Activated CD4-positive, alpha-beta T cell treated with anti-CD3 and anti-CD28 coated beads, Interleukin-2, amount 10 ng/mL, durations not matched to agents 24 days and 14 days (primary cell): ENCODE data around the gene CXCL14. TPM values are rescaled to one million over a fixed set of nuclear protein-coding genes. Genes with fewer than 3 reads are reported as not detected.

ENCODE experiments used
- DNase-seq: peaks from one replicate; pipeline ENCODE4 v3.0.0; 2022
- H3K27ac Mint-ChIP-seq: one replicate; pipeline ENCODE4 v1.8.0; 2022; ENCODE audit warnings: mild to moderate bottlenecking, mixed read lengths
- H3K27me3 Mint-ChIP-seq: one replicate; pipeline ENCODE4 v1.8.0; 2022; ENCODE audit warnings: mixed read lengths
- H3K36me3 Mint-ChIP-seq: one replicate; pipeline ENCODE4 v1.8.0; 2022; ENCODE audit warnings: low read depth, mild to moderate bottlenecking, mixed read lengths
- H3K4me1 Mint-ChIP-seq: one replicate; pipeline ENCODE4 v1.8.0; 2021; ENCODE audit warnings: mixed read lengths
- H3K4me3 Mint-ChIP-seq: one replicate; pipeline ENCODE4 v1.8.0; 2022; ENCODE audit warnings: mild to moderate bottlenecking, moderate library complexity, mixed read lengths
- H3K9me3 Mint-ChIP-seq: one replicate; pipeline ENCODE4 v1.8.0; 2021; ENCODE audit warnings: mixed read lengths
- intact Hi-C: fragments of 100-400 bp; cut with micrococcal nuclease; formaldehyde crosslinking; loops from one replicate; pipeline ENCODE4 v1.15.1; 2023
- total RNA-seq: library from RNA; stranded (reverse); gene quantifications from 2 replicates; pipeline ENCODE4 v1.2.3, GENCODE V29; 2022

Gene CXCL14
- total RNA-seq, 1 donor from 2014 or later = not detected

DNA sequence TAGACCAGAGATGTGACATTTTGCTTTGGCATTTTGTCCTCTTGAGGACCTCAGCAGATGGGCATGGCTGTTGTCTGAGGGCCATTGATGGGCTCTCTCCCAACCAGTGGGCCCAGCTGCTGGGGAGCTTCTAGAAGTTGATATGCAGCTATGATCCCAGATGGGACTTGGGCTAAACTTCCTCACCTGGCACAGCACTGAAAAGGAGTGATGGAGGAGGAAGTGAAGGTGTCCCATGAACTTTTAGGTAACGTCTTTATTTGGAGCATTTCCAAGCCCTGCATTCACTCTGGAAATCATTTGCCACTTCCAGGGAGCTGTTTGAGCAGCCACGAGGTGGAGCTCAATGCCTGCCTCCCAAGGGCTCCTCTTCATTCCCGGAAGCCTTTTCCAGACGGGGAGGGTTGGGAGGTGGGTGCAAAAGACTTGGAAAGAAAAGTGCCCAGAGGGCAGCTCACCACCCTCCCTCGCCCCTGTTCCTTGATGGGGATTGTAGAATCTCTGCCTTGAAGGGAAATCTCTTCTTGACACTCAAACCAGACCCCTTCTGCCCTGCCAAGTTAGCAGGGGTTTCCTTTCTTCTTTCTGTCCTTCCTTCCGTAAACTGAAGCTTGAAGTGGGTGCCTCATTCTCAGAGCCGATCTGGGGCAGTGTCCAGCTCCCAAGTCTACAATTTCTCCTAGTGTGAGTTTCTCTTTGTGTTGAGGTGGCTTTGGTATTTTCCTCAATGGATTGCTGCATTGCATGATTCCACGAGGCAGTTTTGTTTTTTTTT lies 24.9 kb downstream of the CXCL14 start:
- intact Hi-C loops = no loop called here

DNA sequence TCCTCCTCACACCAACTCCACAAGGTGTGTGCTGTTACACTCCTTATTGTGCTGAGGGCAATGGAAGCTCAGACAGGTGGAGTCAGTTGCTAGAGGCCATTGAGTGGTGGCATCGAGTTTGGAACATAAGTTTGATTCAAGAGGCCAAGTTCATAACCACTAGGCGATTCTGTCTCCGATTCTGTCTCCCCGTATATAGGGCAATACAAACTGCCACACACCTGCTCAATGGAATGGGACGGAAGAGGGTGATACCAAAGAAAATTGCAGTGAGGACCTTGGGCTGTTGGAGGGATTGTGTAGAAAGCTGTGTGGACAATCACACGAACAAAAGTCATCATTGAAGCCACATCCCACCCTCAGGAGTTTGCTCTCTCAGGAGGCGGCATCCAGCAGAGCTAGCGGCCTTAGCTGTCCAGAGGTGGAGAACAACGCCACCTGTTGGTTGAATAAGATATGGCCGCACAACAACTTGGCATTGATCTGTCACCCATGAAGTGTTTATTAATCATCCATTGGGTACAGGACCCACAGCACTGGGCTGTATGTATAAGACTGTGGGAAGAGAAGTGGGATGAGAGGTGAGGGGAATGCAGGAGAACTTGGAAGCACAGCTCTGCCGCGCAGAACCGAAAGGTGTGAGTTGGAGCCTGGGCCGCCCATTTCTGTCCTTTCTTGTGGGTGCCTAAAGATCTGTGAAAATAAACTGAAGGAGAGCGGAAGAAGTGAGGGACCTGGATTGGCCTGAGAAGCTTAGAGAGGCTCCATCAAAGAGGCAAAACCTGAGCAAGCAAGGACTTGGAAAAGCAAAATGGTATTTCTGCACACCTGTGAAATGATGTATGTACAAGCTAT lies 27.0 kb downstream of the CXCL14 start:
- no peak overlapping the region for H3K27ac Mint-ChIP-seq
- no peaks in the 10 kb centered on the region for H3K36me3 Mint-ChIP-seq
- H3K4me1 Mint-ChIP-seq = no peaks in the 10 kb centered on the region
- intact Hi-C loops = loop anchor here (1.0 kb wide), 2 partner anchors 86 to 90 kb away; no protein-coding TSS in a partner anchor
- peak; percentile 88 for DNase-seq
- no peak overlapping the region for H3K4me3 Mint-ChIP-seq
- peaks cover 57% of the 10 kb centered on the region for H3K27me3 Mint-ChIP-seq
- no peaks in the 10 kb centered on the region for H3K9me3 Mint-ChIP-seq

More for the DNA sequence above, 24.9 kb downstream of the CXCL14 start:
- H3K4me1 Mint-ChIP-seq = no peaks in the 10 kb centered on the region
- DNase-seq = no peak
- peaks cover 48% of the 10 kb centered on the region for H3K27me3 Mint-ChIP-seq
- H3K9me3 Mint-ChIP-seq = no peaks in the 10 kb centered on the region
- no peak overlapping the region for H3K4me3 Mint-ChIP-seq
- H3K36me3 Mint-ChIP-seq = no peaks in the 10 kb centered on the region
- H3K27ac Mint-ChIP-seq = no peak overlapping the region

DNA sequence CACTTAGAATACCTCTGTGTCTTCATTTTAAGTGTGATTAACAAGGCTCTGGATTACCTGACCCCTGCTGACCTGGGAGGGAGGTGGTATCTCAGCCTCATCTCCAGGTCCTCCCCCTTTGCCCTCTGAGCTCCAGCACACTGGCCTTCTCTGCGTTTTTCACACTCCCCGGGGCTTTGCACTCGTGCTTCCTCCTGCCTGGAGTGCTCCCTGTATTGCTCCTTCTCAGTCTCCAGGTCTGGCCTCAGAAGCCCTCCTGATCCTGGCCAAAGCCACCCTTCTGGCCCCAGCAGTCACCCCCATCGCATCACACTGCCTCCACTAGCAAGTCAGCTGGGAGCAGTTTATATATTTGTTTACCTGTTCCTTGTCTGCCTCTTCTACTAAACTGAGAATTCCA lies 29.4 kb downstream of the CXCL14 start:
- peaks cover 69% of the 10 kb centered on the region for H3K27me3 Mint-ChIP-seq
- intact Hi-C loops = no loop called here

DNA sequence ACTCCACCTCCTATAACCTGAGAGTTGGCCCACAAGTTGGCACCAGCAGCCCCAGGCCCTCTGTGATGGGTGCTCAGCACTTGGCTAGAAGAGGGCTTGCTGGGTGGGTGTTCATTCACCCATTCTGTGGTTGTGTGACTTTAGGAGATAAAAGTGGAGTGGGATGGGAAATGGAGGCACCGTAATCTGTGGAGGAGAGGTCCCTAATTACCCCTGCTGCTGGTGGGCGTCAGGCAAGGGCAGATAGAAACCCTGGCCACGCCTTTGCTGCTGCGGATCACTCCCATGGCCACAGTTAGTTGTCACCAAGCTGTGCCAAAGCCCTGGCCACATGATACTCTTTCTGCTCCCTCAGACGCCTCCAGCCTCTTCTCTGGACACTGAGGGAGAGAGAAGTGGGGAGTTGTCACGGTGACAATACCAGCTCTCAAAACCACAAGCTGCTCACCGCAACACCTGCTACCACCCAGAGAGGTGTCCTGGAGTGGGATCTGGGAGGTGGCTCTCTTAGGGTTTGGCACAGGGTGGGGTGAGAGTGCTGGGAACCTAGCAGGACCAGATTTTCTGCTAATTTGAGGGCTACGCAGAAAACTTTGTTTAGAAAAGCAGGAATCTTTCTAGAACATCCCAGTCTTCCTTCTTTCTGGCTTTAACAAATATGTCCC lies 31.1 kb downstream of the CXCL14 start:
- intact Hi-C loops = no loop called here

More for the DNA sequence above, 29.4 kb downstream of the CXCL14 start:
- no peak overlapping the region for H3K4me3 Mint-ChIP-seq
- DNase-seq = no peak
- H3K4me1 Mint-ChIP-seq = no peaks in the 10 kb centered on the region
- H3K27ac Mint-ChIP-seq = no peak overlapping the region
- H3K9me3 Mint-ChIP-seq = no peaks in the 10 kb centered on the region
- no peaks in the 10 kb centered on the region for H3K36me3 Mint-ChIP-seq

DNA sequence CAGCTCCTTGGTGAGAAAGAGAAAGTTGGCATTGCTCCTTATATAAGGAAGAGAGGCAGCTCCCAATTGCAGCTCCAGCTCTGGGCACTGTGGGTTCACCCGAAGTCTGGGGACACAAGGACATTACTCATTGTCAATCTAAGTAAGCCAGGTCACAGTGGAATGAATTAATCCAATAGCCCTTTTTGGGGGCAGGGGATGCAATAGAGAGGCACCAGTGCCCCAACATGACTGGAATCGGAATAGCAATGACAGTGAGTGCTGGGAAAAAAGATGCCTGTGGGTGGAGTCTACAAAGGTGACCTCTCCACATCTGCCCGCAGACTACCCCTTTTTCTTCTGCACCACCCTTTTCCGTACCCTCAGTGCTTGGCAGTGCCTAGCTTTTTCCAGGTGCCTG lies 31.9 kb downstream of the CXCL14 start:
- DNase-seq = no peak
- Mint-ChIP-seq H3K9me3 (no peaks in the 10 kb centered on the region), H3K27me3 (peaks cover 79% of the 10 kb centered on the region), H3K4me1 (peaks cover 9% of the 10 kb centered on the region), H3K36me3 (peaks cover 2% of the 10 kb centered on the region), H3K27ac (no peak overlapping the region), H3K4me3 (no peak overlapping the region)
- intact Hi-C loops = no loop called here

More for the DNA sequence above, 31.1 kb downstream of the CXCL14 start:
- no peak overlapping the region for H3K27ac Mint-ChIP-seq
- no peak for DNase-seq
- H3K9me3 Mint-ChIP-seq = no peaks in the 10 kb centered on the region
- peaks cover 9% of the 10 kb centered on the region for H3K4me1 Mint-ChIP-seq
- no peak overlapping the region for H3K4me3 Mint-ChIP-seq
- peaks cover 2% of the 10 kb centered on the region for H3K36me3 Mint-ChIP-seq
- peaks cover 75% of the 10 kb centered on the region for H3K27me3 Mint-ChIP-seq

DNA sequence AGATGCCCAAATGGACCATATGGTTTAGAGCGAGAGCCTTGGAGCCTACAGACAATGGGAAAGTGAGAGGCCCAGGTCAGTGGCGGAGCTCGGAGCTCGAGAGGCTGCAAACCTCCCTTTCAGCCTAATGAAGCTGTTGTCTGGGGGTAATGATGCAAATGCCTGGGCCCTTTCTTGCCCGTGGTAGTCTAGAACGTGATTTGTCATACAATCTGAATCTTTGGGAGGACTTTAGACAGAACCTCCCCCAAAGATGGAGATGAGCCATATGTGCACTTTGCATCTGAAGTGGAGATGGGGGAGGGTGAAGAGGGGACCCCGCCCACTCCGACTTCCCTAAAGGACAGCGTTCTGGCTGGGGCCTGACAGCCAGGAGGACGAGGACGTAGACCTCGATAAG lies 32.7 kb downstream of the CXCL14 start:
- intact Hi-C loops = no loop called here

DNA sequence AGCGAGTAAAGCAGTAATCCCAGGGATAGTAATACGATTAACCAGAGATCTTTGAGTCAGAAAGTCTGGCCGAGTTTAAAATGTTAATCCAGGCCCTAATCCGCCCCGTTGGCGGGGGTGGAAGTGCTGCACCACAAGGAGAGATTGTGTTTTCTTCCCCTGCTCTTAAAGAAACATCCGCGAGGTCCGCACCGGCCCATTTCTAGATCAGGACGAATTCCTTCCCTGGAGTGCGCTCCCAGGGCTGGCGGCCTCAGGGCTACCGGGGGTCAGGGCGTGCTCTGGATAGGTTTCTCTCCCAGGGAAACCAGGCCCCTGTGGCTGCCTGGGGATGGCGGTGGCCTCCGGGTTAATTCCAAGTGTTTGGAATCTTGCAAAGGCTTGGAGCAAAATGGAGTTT lies 33.7 kb downstream of the CXCL14 start:
- Mint-ChIP-seq H3K36me3 (peaks cover 2% of the 10 kb centered on the region), H3K27ac (no peak overlapping the region), H3K4me3 (peak overlapping the region; percentile 10), H3K27me3 (peaks cover 88% of the 10 kb centered on the region), H3K4me1 (peaks cover 9% of the 10 kb centered on the region), H3K9me3 (no peaks in the 10 kb centered on the region)
- no peak for DNase-seq
- intact Hi-C loops = no loop called here

More for the DNA sequence above, 32.7 kb downstream of the CXCL14 start:
- peaks cover 9% of the 10 kb centered on the region for H3K4me1 Mint-ChIP-seq
- peaks cover 2% of the 10 kb centered on the region for H3K36me3 Mint-ChIP-seq
- no peaks in the 10 kb centered on the region for H3K9me3 Mint-ChIP-seq
- H3K27me3 Mint-ChIP-seq = peaks cover 84% of the 10 kb centered on the region
- no peak overlapping the region for H3K27ac Mint-ChIP-seq
- DNase-seq = no peak
- H3K4me3 Mint-ChIP-seq = peak overlapping the region; percentile 14

DNA sequence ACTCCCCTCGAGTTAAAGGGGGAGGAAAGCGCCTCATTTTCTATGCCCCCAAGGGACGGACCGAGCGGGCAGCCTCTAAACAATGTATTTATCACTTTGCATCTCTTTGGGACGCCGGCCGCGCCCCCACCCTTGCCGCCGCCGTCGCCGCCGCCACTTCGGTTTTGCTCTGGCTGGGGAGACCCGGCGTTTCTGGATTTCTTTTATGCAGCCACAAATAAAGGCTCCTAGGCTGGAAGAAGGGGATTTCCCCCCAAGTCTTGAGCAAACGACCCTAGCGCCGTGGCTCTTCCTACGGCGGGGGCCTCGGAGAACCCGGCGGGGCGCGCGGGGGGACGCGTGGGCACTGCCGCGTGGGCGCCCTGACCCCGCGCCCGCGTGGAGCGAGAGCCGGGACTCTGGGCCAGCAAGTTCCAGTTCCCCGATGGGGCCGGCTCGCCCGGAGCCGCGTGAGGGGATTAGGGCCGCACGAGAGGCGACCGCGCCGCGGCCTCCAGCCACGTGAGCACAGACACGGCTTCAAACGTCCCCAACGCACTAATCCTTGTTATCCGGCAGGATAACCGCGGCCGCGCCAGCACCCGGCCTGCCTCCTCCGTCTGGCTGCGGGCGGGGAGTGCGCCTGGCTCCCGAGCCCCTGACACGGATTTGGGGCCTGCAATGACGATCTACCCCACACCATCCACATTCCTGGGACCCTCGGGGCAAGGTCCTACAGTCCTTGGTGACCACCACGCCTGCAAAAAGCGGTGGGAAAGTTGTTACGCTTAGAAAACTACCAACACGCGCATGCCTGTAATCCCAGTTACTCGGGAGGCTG lies 35.1 kb downstream of the CXCL14 start:
- DNase-seq = no peak
- Mint-ChIP-seq H3K27ac (no peak overlapping the region), H3K9me3 (no peaks in the 10 kb centered on the region), H3K27me3 (peaks cover 88% of the 10 kb centered on the region), H3K36me3 (peaks cover 2% of the 10 kb centered on the region), H3K4me3 (peak overlapping the region; percentile 87), H3K4me1 (peaks cover 9% of the 10 kb centered on the region)
- intact Hi-C loops = loop anchor here (2.0 to 5.0 kb wide), 2 partner anchors 53 to 511 kb away; partner anchors contain the start of gene PITX1

DNA sequence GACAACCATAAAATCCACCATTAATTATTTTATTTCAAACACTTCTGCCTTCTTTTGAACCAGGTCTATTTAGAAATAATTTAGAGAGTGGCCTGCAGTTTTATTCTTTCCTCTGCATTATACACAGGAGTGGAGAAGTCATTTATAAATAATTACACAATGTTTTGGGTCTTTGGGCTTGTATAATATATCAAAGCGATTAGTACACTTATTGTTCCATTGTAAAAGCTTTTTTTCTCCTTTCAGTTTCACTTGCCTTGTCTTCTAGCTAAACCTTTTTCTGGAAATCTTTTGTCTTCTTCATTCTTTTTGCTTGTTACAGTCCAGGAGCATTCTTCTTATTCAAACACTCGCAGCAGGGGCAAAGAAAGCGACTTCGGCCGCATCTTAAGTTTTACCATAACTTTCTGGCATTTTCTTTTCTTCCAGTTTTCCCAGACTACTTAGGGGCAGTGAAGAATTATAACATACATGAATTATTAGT lies 35.7 kb downstream of the CXCL14 start:
- Mint-ChIP-seq H3K36me3 (peaks cover 2% of the 10 kb centered on the region), H3K4me1 (peaks cover 9% of the 10 kb centered on the region), H3K27me3 (peaks cover 88% of the 10 kb centered on the region), H3K27ac (no peak overlapping the region), H3K4me3 (peak overlapping the region; percentile 61), H3K9me3 (no peaks in the 10 kb centered on the region)
- intact Hi-C loops = loop anchor here (2.0 to 5.0 kb wide), 2 partner anchors 52 to 511 kb away; partner anchors contain the start of gene PITX1
- DNase-seq = no peak

DNA sequence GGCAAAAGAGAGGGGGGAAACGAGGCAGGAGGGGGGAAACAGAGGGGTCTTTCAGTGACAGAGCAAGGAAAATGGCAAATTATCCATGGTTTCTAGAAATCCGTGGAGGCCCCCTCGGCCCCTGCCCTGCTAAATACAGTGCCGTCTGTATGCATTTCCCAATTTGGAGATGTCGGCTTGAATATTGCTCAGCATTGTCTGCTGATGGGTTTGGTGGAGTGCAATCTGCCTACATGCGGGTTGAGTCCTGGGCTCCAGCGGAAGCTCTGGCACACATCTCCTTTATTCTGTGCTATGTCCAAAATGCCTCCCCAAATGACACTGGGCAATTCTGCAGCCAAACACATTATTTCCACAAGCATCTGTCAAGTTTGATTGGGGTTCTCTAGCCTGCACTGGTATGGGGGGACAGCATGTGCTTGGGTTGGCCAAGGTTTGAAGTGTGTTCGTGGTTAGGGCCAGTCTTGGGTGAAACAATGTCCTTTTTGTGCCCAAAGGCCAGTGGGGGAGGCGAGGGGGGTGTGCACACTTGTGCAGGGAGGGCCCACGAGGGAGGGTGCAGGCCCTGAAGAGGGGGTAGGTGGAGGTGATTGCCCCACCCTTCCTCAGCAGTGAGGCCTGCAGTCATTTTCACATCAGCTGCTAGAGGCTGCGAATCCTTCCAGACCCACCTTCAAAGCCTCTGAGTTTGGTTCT lies 36.8 kb downstream of the CXCL14 start:
- H3K4me3 Mint-ChIP-seq = no peak overlapping the region
- peaks cover 2% of the 10 kb centered on the region for H3K36me3 Mint-ChIP-seq
- peaks cover 9% of the 10 kb centered on the region for H3K4me1 Mint-ChIP-seq
- no peak for DNase-seq
- intact Hi-C loops = loop anchor here (2.0 to 5.0 kb wide), 2 partner anchors 51 to 510 kb away; partner anchors contain the start of gene PITX1
- H3K27ac Mint-ChIP-seq = no peak overlapping the region
- peaks cover 90% of the 10 kb centered on the region for H3K27me3 Mint-ChIP-seq
- no peaks in the 10 kb centered on the region for H3K9me3 Mint-ChIP-seq

DNA sequence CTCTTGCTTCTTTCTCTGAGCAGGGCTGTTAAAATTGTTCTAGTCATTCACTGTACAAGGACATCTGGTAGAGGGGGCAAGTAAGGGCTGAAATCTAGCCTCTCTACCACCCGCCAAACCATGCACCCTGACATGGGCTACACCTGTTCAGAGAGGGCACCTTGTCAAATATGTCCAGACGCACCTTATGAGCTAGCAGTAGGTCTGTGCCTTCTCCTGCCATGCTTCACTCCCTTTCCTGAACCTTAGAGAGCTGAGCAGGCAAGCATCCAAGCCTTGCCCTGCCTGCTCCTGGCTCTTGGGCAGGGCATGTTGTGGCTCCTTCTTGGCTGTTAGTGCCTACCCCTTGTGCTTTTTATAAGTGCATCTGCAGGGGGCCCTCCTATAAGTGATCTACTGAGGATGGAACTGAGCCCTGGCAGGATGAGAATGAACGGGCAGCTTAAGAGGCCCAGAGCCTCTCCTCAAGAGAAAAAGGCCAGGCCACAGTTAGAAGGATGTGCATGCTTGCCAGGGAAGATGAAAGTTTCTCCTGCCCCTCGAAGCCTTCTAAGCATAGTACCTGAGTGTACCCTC lies 39.3 kb downstream of the CXCL14 start:
- H3K27me3 Mint-ChIP-seq = peaks cover 82% of the 10 kb centered on the region
- intact Hi-C loops = loop anchor here (5.0 kb wide), 1 partner anchor 507 kb away; the partner anchor contains the start of gene PITX1
- H3K27ac Mint-ChIP-seq = no peak overlapping the region
- DNase-seq = no peak
- no peaks in the 10 kb centered on the region for H3K9me3 Mint-ChIP-seq
- peaks cover 4% of the 10 kb centered on the region for H3K36me3 Mint-ChIP-seq
- peaks cover 12% of the 10 kb centered on the region for H3K4me1 Mint-ChIP-seq
- H3K4me3 Mint-ChIP-seq = no peak overlapping the region

DNA sequence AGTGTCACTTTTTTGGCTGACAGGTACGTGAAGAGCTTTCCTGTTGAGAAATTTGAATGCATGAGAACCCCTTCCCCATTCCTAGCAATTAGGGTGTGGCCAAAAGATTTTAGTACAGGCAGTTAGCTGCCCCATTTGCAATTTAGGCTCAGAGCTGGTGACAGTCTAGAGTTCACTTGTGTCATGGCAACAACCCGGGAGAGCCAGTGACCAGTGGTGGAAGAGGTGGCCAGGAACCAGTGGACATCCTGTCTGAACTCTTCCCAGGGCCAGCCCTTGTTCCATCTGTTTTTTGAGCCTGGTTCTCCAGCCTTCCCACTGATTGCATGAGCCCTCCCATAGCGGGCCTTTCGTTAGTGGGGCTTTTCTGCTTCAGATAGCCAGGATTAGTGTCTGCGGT lies 40.5 kb downstream of the CXCL14 start:
- Mint-ChIP-seq H3K9me3 (no peaks in the 10 kb centered on the region), H3K36me3 (peaks cover 2% of the 10 kb centered on the region), H3K27me3 (peaks cover 88% of the 10 kb centered on the region), H3K27ac (no peak overlapping the region), H3K4me3 (no peak overlapping the region), H3K4me1 (peaks cover 6% of the 10 kb centered on the region)
- no peak for DNase-seq
- intact Hi-C loops = no loop called here
